Measurements from ENCODE around the gene CHURC1. TPM values are rescaled to one million over a fixed set of nuclear protein-coding genes. Genes with fewer than 3 reads are reported as not detected.

CHURC1 gene
- 100 to 1,000 TPM; 101 to 151 (median 133) TPM for polyA plus RNA-seq (ENCODE audit: low read depth in 6 of 6)

GRCh38 chr14:64914237-64915028 lies at the start of gene CHURC1:
CHURC1 (plus strand) TSS chr14:64914455; CDS start chr14:64914496, 41 bp downstream.
- DNase-seq (peak; percentile 97), ATAC-seq (ENCODE audit: low read depth in 2 of 2) (peak; percentile 93 to 96)
- Mint-ChIP-seq H3K9me3 (no peaks in the 10 kb centered on the region), H3K36me3 (no peaks in the 10 kb centered on the region), H3K4me1 (peaks cover 35 to 51% (median 38%) of the 10 kb centered on the region in 3 donors), H3K27me3 (peaks cover 0 to 6% (median 0%) of the 10 kb centered on the region in 3 donors), H3K4me3 (peak within 1 kb of the TSS; percentile 90 to 98 (median 96)), H3K27ac (peak within 1 kb of the TSS; percentile 97 to 99 (median 98))

DNA sequence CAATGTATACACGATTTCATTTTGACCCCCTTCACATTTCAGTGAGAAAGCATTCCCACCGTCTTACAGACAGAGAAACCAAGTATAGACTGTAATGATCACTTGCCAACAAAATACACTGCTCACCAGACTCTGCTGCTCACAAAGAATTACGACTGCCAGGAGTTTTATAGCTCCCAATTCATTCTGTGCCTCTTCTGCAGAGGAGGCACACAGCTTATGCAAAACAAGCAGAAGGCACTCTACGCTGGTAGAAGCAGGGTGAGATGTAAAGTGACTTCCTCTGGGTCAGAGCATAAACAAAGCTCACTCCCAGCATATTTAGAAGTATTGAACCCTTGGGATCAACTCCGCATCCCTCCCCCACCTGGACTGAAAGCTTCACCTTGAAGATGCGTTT lies 49.1 kb upstream of the CHURC1 start:
- Mint-ChIP-seq H3K4me3 (no peak overlapping the region), H3K27me3 (peaks cover 15 to 34% (median 33%) of the 10 kb centered on the region in 3 donors), H3K9me3 (no peaks in the 10 kb centered on the region), H3K27ac (no peak overlapping the region), H3K4me1 (peaks cover 4% of the 10 kb centered on the region in 3 donors), H3K36me3 (no peaks in the 10 kb centered on the region)
- no peak for DNase-seq
- no peak for ATAC-seq (ENCODE audit: low read depth in 2 of 2)

GRCh38 chr14:64865992-64866391 lies 48.3 kb upstream of the CHURC1 start:
- Mint-ChIP-seq H3K4me1 (peaks cover 5 to 8% (median 8%) of the 10 kb centered on the region in 3 donors), H3K4me3 (no peak overlapping the region), H3K27me3 (peaks cover 21 to 41% (median 29%) of the 10 kb centered on the region in 3 donors), H3K9me3 (peaks cover 0 to under 1% (median 0%) of the 10 kb centered on the region in 7 donors), H3K36me3 (no peaks in the 10 kb centered on the region), H3K27ac (no peak overlapping the region)
- DNase-seq (no peak), ATAC-seq (ENCODE audit: low read depth in 2 of 2) (no peak)

GRCh38 chr14:64867182-64867581 lies 47.1 kb upstream of the CHURC1 start:
- H3K4me3 Mint-ChIP-seq: no peak overlapping the region
- peaks cover 21 to 41% (median 23%) of the 10 kb centered on the region in 3 donors for H3K27me3 Mint-ChIP-seq

GRCh38 chr14:64868379-64868778 lies 45.9 kb upstream of the CHURC1 start:
- peak overlapping the region in 1 of 6 donors; percentile 39 for H3K27ac Mint-ChIP-seq

More at GRCh38 chr14:64867182-64867581, 47.1 kb upstream of the CHURC1 start:
- DNase-seq (no peak), ATAC-seq (ENCODE audit: low read depth in 2 of 2) (no peak)
- Mint-ChIP-seq H3K27ac (no peak overlapping the region), H3K9me3 (peaks cover 0 to 1% (median 0%) of the 10 kb centered on the region in 7 donors), H3K4me1 (peaks cover 5 to 8% (median 8%) of the 10 kb centered on the region in 3 donors), H3K36me3 (no peaks in the 10 kb centered on the region)

DNA sequence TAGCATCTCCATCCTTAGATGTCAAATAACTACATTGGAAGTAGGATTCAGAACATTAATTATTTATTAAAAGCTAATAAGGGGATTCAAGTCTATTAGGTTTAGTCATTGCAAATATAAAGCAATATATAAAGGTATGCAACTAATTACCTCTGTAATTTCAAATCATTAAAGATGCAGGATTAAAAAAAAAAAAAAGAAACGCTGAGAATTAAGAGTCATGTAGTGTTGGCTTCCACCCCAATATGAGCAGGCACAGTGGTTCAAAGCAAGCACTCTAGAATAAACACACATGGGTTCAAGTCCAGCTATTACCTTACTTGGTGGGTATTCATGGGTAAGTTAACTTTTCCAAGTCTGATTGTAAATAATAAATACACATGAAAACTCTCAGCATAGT lies 45.4 kb upstream of the CHURC1 start:
- Mint-ChIP-seq H3K4me1 (peaks cover 5 to 8% (median 8%) of the 10 kb centered on the region in 3 donors), H3K4me3 (no peak overlapping the region), H3K27me3 (peaks cover 14 to 50% (median 25%) of the 10 kb centered on the region in 3 donors), H3K9me3 (peaks cover 0 to 1% (median 0%) of the 10 kb centered on the region in 7 donors), H3K27ac (no peak overlapping the region), H3K36me3 (no peaks in the 10 kb centered on the region)
- DNase-seq (no peak), ATAC-seq (ENCODE audit: low read depth in 2 of 2) (no peak)

More at GRCh38 chr14:64868379-64868778, 45.9 kb upstream of the CHURC1 start:
- Mint-ChIP-seq H3K9me3 (peaks cover 0 to 1% (median 0%) of the 10 kb centered on the region in 7 donors), H3K4me3 (peak overlapping the region in 1 of 8 donors; percentile 21), H3K27me3 (peaks cover 18 to 52% (median 27%) of the 10 kb centered on the region in 3 donors), H3K36me3 (no peaks in the 10 kb centered on the region), H3K4me1 (peaks cover 5 to 8% (median 8%) of the 10 kb centered on the region in 3 donors)
- no peak for ATAC-seq (ENCODE audit: low read depth in 2 of 2)
- no peak for DNase-seq

- no peak overlapping the region for H3K27ac Mint-ChIP-seq
- peaks cover 0 to 1% (median 0%) of the 10 kb centered on the region in 7 donors for H3K9me3 Mint-ChIP-seq
- H3K4me3 Mint-ChIP-seq: no peak overlapping the region
- ATAC-seq (ENCODE audit: low read depth in 2 of 2): peak; percentile 27 to 57
- peaks cover 5 to 8% (median 8%) of the 10 kb centered on the region in 3 donors for H3K4me1 Mint-ChIP-seq
- DNase-seq: no peak
- H3K27me3 Mint-ChIP-seq: peaks cover 14 to 62% (median 31%) of the 10 kb centered on the region in 3 donors
- H3K36me3 Mint-ChIP-seq: no peaks in the 10 kb centered on the region
Observed at GRCh38 chr14:64870160-64870559, 44.1 kb upstream of the CHURC1 start.

DNA sequence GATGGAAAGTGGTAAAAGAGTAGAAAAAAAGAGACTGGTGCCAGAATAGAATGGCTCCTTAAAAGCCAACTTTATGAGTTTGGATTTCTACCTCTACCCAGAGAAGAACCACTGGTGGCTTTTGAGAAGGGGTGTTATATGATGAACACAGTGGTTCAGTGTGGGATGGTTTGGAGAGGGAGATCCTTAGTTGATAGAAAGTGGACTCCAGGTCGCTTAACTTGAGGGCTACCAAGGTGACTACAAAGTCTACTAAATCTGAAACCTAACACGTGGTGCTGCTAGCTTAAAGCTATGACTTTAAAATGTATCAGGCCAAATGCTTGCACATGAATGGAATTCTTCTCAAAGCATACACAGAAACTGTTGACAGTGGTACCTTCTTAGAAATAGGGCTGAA lies 42.9 kb upstream of the CHURC1 start:
- ATAC-seq (ENCODE audit: low read depth in 2 of 2) (no peak), DNase-seq (no peak)
- Mint-ChIP-seq H3K9me3 (peaks cover 0 to 1% (median 0%) of the 10 kb centered on the region in 7 donors), H3K27me3 (peaks cover 18 to 63% (median 28%) of the 10 kb centered on the region in 3 donors), H3K4me3 (no peak overlapping the region), H3K27ac (no peak overlapping the region), H3K4me1 (peaks cover 5 to 8% (median 8%) of the 10 kb centered on the region in 3 donors), H3K36me3 (no peaks in the 10 kb centered on the region)

GRCh38 chr14:64873506-64874219 lies 40.6 kb upstream of the CHURC1 start:
- peaks cover 33 to 59% (median 38%) of the 10 kb centered on the region in 3 donors for H3K27me3 Mint-ChIP-seq
- DNase-seq (no peak), ATAC-seq (ENCODE audit: low read depth in 2 of 2) (no peak)
- peaks cover 0 to 1% (median 0%) of the 10 kb centered on the region in 7 donors for H3K9me3 Mint-ChIP-seq
- peaks cover 8% of the 10 kb centered on the region in 3 donors for H3K4me1 Mint-ChIP-seq
- H3K27ac Mint-ChIP-seq: no peak overlapping the region
- H3K4me3 Mint-ChIP-seq: no peak overlapping the region
- no peaks in the 10 kb centered on the region for H3K36me3 Mint-ChIP-seq

DNA sequence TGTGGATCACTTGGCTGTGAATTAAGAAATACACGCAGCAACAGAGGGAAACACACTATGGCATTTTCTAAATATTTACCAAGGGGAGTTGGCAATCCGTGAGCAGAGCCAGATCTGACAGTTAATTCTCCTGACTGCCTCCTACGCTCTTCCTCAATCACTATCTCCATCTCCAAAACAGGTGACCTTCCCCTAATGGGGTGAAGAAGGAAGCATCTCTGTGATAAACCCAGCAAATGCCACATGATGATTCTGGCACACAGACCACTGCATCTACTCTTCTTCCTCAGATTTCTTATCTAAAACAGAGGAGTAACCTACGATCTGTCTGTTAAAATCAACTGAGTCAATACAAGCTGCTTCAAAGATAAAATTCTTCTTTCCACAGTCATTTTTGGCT lies 38.9 kb upstream of the CHURC1 start:
- Mint-ChIP-seq H3K36me3 (no peaks in the 10 kb centered on the region), H3K4me1 (peaks cover 4 to 8% (median 4%) of the 10 kb centered on the region in 3 donors), H3K4me3 (no peak overlapping the region), H3K27ac (no peak overlapping the region), H3K27me3 (peaks cover 35 to 63% (median 45%) of the 10 kb centered on the region in 3 donors), H3K9me3 (peaks cover 0 to 1% (median 0%) of the 10 kb centered on the region in 7 donors)
- ATAC-seq (ENCODE audit: low read depth in 2 of 2) (no peak), DNase-seq (no peak)

GRCh38 chr14:64877846-64878245 lies 36.4 kb upstream of the CHURC1 start:
- Mint-ChIP-seq H3K9me3 (no peaks in the 10 kb centered on the region), H3K27ac (no peak overlapping the region), H3K36me3 (peaks cover 0 to 8% of the 10 kb centered on the region in 2 donors), H3K4me1 (peaks cover 0 to 14% (median 8%) of the 10 kb centered on the region in 3 donors), H3K27me3 (peaks cover 47 to 58% (median 56%) of the 10 kb centered on the region in 3 donors), H3K4me3 (peak overlapping the region in 3 of 8 donors; percentile 53 to 91 (median 74))
- ATAC-seq (ENCODE audit: low read depth in 2 of 2) (no peak), DNase-seq (no peak)

GRCh38 chr14:64878837-64879634 lies 35.2 kb upstream of the CHURC1 start:
- H3K36me3 Mint-ChIP-seq: peaks cover 0 to 8% of the 10 kb centered on the region in 2 donors
- H3K4me3 Mint-ChIP-seq: peak overlapping the region; percentile 71 to 91 (median 76)
- no peak overlapping the region for H3K27ac Mint-ChIP-seq
- no peaks in the 10 kb centered on the region for H3K9me3 Mint-ChIP-seq
- DNase-seq: no peak
- no peak for ATAC-seq (ENCODE audit: low read depth in 2 of 2)
- peaks cover 53 to 60% (median 58%) of the 10 kb centered on the region in 3 donors for H3K27me3 Mint-ChIP-seq
- peaks cover 0 to 14% (median 8%) of the 10 kb centered on the region in 3 donors for H3K4me1 Mint-ChIP-seq

Measured in naive B cell (primary cell).